WTC11 (cell line): ENCODE results near the gene TSSK2. TPM values are rescaled to one million over a fixed set of nuclear protein-coding genes. Genes with fewer than 3 reads are reported as not detected.
A peak's percentile ranks its signal among the peaks of the same experiment; 100 is the strongest.

Experiments
- ATAC-seq: fragments of 200-7000 bp; cut with Tn5 transposase; 2 replicates; pipeline ENCODE4 v1.10.0; 2021; ENCODE audit warnings: mild to moderate bottlenecking, moderate library complexity
- CTCF ChIA-PET: fragments of 300-600 bp; sonication (Branson Sonifier 250); formaldehyde crosslinking; loops from one replicate; lab custom pipeline; 2021; ENCODE audit warnings: antibody characterized with exemption; lab: Charles Lee
- POLR2A ChIA-PET: fragments of 350-600 bp; sonication (Branson Sonifier 250); formaldehyde crosslinking; loops from one replicate; lab custom pipeline; 2021; ENCODE audit warnings: antibody characterized with exemption; lab: Charles Lee
- DNase-seq: peaks from one replicate; pipeline ENCODE4 v3.0.0; 2021; ENCODE audit warnings: low spot score
- H3K27ac Mint-ChIP-seq: 2 replicates; pipeline ENCODE4 v1.8.0; 2021; ENCODE audit warnings: mixed read lengths
- H3K27me3 Mint-ChIP-seq: 2 replicates; pipeline ENCODE4 v1.8.0; 2021; ENCODE audit warnings: low read depth, mild to moderate bottlenecking, moderate library complexity, mixed read lengths
- H3K36me3 Mint-ChIP-seq: 2 replicates; pipeline ENCODE4 v1.8.0; 2021; ENCODE audit warnings: mixed read lengths
- H3K4me1 Mint-ChIP-seq: 2 replicates; pipeline ENCODE4 v1.8.0; 2022; ENCODE audit warnings: mixed read lengths
- H3K4me3 Mint-ChIP-seq: 2 replicates; pipeline ENCODE4 v1.8.0; 2021; ENCODE audit warnings: mild to moderate bottlenecking, moderate library complexity, mixed read lengths
- H3K9me3 Mint-ChIP-seq: 2 replicates; pipeline ENCODE4 v1.8.0; 2021; ENCODE audit warnings: mixed read lengths
- CREM ChIP-seq: sonication (generic); formaldehyde crosslinking; IDR thresholded peaks from 2 replicates; pipeline ENCODE4 v1.8.1; 2022; ENCODE audit warnings: mild to moderate bottlenecking, missing genetic modification reagents, moderate library complexity
- E2F1 ChIP-seq: sonication (generic); formaldehyde crosslinking; IDR thresholded peaks from 2 replicates; pipeline ENCODE4 v1.8.0; 2022; ENCODE audit warnings: mild to moderate bottlenecking, missing genetic modification reagents
- EMX1 ChIP-seq: fragments of 250-450 bp; sonication (Bioruptor Pico); IDR thresholded peaks from 2 replicates; pipeline ENCODE4 v1.8.0; 2021; ENCODE audit warnings: mild to moderate bottlenecking
- FOXK1 ChIP-seq: sonication (generic); formaldehyde crosslinking; IDR thresholded peaks from 2 replicates; pipeline ENCODE4 v1.8.0; 2022; ENCODE audit warnings: mild to moderate bottlenecking, moderate library complexity, missing genetic modification reagents
- FOXP1 ChIP-seq: sonication (generic); formaldehyde crosslinking; IDR thresholded peaks from 2 replicates; pipeline ENCODE4 v1.8.0; 2022; ENCODE audit warnings: missing genetic modification reagents, mild to moderate bottlenecking, moderate library complexity, borderline replicate concordance
- GABPB1 ChIP-seq: sonication (generic); formaldehyde crosslinking; IDR thresholded peaks from 2 replicates; pipeline ENCODE4 v1.8.1; 2023; ENCODE audit warnings: mild to moderate bottlenecking, missing genetic modification reagents
- GRHL2 ChIP-seq: fragments of 250-450 bp; sonication (Bioruptor Pico); IDR thresholded peaks from 2 replicates; pipeline ENCODE4 v1.8.0; 2022; ENCODE audit warnings: mild to moderate bottlenecking, moderate library complexity; ENCODE audit not compliant: insufficient replicate concordance, severe bottlenecking
- KAT7 ChIP-seq: sonication (generic); formaldehyde crosslinking; IDR thresholded peaks from 2 replicates; pipeline ENCODE4 v1.8.1; 2023; ENCODE audit warnings: missing genetic modification reagents, mild to moderate bottlenecking, borderline replicate concordance
- MYBL2 ChIP-seq: sonication (generic); formaldehyde crosslinking; IDR thresholded peaks from 2 replicates; pipeline ENCODE4 v1.8.1; 2023; ENCODE audit warnings: mild to moderate bottlenecking, moderate library complexity, missing genetic modification reagents
- PRDM15 ChIP-seq: sonication (generic); formaldehyde crosslinking; IDR thresholded peaks from 2 replicates; pipeline ENCODE4 v1.8.0; 2022; ENCODE audit warnings: missing genetic modification reagents
- SOX15 ChIP-seq: fragments of 250-450 bp; sonication (Bioruptor Pico); IDR thresholded peaks from 2 replicates; pipeline ENCODE4 v1.9.0; 2021; ENCODE audit warnings: mild to moderate bottlenecking
- TCF7 ChIP-seq: sonication (generic); formaldehyde crosslinking; IDR thresholded peaks from 2 replicates; pipeline ENCODE4 v1.8.0; 2022; ENCODE audit warnings: mild to moderate bottlenecking, low read depth, missing genetic modification reagents, moderate library complexity
- ZNF423 ChIP-seq: fragments of 250-450 bp; sonication (Bioruptor Pico); IDR thresholded peaks from 2 replicates; pipeline ENCODE4 v2.1.2; 2022; ENCODE audit warnings: mild to moderate bottlenecking, moderate library complexity
- total RNA-seq: library from RNA; stranded (reverse); gene quantifications from 3 replicates; pipeline ENCODE4 v1.2.3, GENCODE V29; 2021
- TF ChIP-seq, protein P1 (sequence below): fragments of 250-450 bp; sonication (Bioruptor Pico); IDR thresholded peaks from 2 replicates; pipeline ENCODE4 v2.1.2; 2022; ENCODE audit warnings: mild to moderate bottlenecking, moderate library complexity
- TF ChIP-seq, protein P2 (sequence below): sonication (generic); formaldehyde crosslinking; IDR thresholded peaks from 2 replicates; pipeline ENCODE4 v1.8.1; 2023; ENCODE audit warnings: mild to moderate bottlenecking, missing genetic modification reagents, borderline replicate concordance

Gene TSSK2
- total RNA-seq, 1 experiment from 2014 or later = not detected

DNA sequence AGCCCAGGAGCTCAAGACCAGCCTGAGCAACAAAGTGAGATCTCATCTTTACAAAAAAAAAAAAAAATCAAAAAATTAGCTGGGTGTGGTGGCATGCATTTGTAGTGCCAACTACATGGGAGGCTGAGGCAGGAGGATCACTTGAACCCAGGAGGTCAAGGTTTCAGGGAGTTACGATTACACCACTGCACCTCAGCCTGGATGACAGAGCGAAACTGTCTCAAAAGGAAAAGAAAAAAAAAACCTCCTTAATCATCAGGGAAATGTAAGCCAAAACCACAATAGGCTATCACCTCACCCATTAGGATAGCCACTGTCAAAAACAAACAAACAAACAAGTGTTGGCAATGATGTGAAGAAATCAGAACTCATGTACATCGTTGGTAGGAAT lies 22.3 kb upstream of the TSSK2 start:
- TF ChIP-seq SOX15 (no peak), E2F1 (CRISPR knock-in tag) (no peak), MYBL2 (CRISPR knock-in tag) (no peak), GRHL2 (CRISPR knock-in tag) (no peak), PRDM15 (CRISPR knock-in tag) (no peak), FOXP1 (CRISPR knock-in tag) (no peak)
- TF ChIP-seq, protein P1, sequence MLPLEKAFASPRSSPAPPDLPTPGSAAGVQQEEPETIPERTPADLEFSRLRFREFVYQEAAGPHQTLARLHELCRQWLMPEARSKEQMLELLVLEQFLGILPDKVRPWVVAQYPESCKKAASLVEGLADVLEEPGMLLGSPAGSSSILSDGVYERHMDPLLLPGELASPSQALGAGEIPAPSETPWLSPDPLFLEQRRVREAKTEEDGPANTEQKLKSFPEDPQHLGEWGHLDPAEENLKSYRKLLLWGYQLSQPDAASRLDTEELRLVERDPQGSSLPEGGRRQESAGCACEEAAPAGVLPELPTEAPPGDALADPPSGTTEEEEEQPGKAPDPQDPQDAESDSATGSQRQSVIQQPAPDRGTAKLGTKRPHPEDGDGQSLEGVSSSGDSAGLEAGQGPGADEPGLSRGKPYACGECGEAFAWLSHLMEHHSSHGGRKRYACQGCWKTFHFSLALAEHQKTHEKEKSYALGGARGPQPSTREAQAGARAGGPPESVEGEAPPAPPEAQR (CRISPR knock-in tag) = no peak
- Mint-ChIP-seq H3K36me3 (no peaks in the 10 kb centered on the region), H3K4me1 (peaks cover 25% of the 10 kb centered on the region), H3K27me3 (no peaks in the 10 kb centered on the region), H3K9me3 (no peaks in the 10 kb centered on the region), H3K27ac (no peak overlapping the region), H3K4me3 (no peak overlapping the region)
- DNase-seq (no peak), ATAC-seq (no peak)
- POLR2A ChIA-PET = interaction anchor here (0.7 kb wide), 1 partner anchor 36 kb away, joined by 3 read pairs; the partner anchor contains the start of gene ESS2
- CTCF ChIA-PET = interaction anchor here (1.1 kb wide), 1 partner anchor 71 kb away, joined by 3 read pairs; no protein-coding TSS in a partner anchor

DNA sequence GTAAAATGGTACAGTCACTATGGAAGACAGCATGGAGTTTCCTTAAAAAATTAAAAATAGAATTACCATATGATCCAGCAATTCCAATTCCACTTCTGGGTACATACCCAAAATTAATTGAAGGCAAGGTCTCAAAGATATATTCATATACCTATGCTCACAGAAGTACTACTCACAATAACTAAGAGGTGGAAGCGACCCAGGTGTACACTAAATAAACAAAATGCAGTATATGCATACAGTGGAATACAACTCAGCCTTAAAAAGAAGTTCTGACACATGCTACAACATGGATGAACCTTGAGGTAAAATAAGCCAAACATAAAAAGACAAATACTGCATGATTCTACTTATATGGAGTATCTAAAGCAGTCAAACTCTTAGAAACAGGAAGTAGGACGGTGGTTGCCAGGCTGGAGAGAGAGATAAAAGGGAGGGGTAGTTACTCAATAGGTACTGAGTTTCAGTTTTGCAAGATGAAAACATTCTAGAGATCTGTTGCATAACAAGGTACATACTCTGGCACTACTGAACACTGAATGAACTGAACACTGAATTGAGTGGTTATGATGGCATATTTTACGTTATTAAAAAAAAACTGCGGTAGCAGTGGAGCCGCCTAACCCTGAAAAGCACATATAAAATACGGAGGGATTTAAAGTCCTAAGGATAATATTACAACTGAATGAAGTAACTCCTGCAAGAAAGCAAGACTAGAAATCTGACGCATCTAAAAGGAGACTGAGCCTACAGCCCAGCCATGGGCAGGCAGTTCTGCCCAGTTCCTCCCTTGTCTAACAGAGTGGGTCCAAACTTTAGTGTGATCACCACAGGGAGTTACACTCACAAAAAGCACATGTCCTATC lies 21.7 kb upstream of the TSSK2 start:
- DNase-seq (no peak), ATAC-seq (no peak)
- H3K4me3 Mint-ChIP-seq = no peak overlapping the region
- H3K9me3 Mint-ChIP-seq = no peaks in the 10 kb centered on the region
- ChIA-PET POLR2A (interaction anchor here (1.0 to 1.1 kb wide), 2 partner anchors 13 to 35 kb away, joined by 3 to 4 read pairs; partner anchors contain the start of genes DGCR2 and ESS2), CTCF (interaction anchor here (0.9 to 2.5 kb wide), 5 partner anchors 9 to 69 kb away, joined by 3 to 14 read pairs (median 3); partner anchors contain the start of genes ESS2 and SLC25A1)
- peaks cover 22% of the 10 kb centered on the region for H3K4me1 Mint-ChIP-seq
- no peak for TF ChIP-seq FOXK1
- peak; percentile 53 for TF ChIP-seq GABPB1 (CRISPR knock-in tag)
- no peaks in the 10 kb centered on the region for H3K36me3 Mint-ChIP-seq
- H3K27me3 Mint-ChIP-seq = no peaks in the 10 kb centered on the region
- peak overlapping the region; percentile 55 for H3K27ac Mint-ChIP-seq

GRCh38 chr22:19110064-19110458 lies 21.0 kb upstream of the TSSK2 start:
- no peak overlapping the region for H3K4me3 Mint-ChIP-seq
- TF ChIP-seq TCF7 (CRISPR knock-in tag) (no peak), ZNF423 (CRISPR knock-in tag) (peak; percentile 84), EMX1 (CRISPR knock-in tag) (no peak), CREM (CRISPR knock-in tag) (no peak), KAT7 (no peak)
- TF ChIP-seq, protein P2, sequence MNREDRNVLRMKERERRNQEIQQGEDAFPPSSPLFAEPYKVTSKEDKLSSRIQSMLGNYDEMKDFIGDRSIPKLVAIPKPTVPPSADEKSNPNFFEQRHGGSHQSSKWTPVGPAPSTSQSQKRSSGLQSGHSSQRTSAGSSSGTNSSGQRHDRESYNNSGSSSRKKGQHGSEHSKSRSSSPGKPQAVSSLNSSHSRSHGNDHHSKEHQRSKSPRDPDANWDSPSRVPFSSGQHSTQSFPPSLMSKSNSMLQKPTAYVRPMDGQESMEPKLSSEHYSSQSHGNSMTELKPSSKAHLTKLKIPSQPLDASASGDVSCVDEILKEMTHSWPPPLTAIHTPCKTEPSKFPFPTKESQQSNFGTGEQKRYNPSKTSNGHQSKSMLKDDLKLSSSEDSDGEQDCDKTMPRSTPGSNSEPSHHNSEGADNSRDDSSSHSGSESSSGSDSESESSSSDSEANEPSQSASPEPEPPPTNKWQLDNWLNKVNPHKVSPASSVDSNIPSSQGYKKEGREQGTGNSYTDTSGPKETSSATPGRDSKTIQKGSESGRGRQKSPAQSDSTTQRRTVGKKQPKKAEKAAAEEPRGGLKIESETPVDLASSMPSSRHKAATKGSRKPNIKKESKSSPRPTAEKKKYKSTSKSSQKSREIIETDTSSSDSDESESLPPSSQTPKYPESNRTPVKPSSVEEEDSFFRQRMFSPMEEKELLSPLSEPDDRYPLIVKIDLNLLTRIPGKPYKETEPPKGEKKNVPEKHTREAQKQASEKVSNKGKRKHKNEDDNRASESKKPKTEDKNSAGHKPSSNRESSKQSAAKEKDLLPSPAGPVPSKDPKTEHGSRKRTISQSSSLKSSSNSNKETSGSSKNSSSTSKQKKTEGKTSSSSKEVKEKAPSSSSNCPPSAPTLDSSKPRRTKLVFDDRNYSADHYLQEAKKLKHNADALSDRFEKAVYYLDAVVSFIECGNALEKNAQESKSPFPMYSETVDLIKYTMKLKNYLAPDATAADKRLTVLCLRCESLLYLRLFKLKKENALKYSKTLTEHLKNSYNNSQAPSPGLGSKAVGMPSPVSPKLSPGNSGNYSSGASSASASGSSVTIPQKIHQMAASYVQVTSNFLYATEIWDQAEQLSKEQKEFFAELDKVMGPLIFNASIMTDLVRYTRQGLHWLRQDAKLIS = no peak
- TF ChIP-seq, all 79 proteins: peak for 1
- no peaks in the 10 kb centered on the region for H3K9me3 Mint-ChIP-seq
- peaks cover 21% of the 10 kb centered on the region for H3K4me1 Mint-ChIP-seq
- H3K27ac Mint-ChIP-seq = peak overlapping the region; percentile 55
- no peaks in the 10 kb centered on the region for H3K36me3 Mint-ChIP-seq
- DNase-seq = no peak
- POLR2A ChIA-PET = interaction anchor here (1.0 to 1.1 kb wide), 2 partner anchors 12 to 35 kb away, joined by 3 to 4 read pairs; partner anchors contain the start of genes DGCR2 and ESS2
- no peaks in the 10 kb centered on the region for H3K27me3 Mint-ChIP-seq
- CTCF ChIA-PET = interaction anchor here (0.9 to 2.5 kb wide), 7 partner anchors 9 to 69 kb away, joined by 3 to 17 read pairs (median 4); partner anchors contain the start of genes DGCR2, ESS2 and SLC25A1
- no peak; the same call in 1 of the 2 replicates for ATAC-seq
